HL-60 (cell line): ENCODE results near the gene MBTD1.

ENCODE experiments used
- CTCF ChIP-seq: IDR thresholded peaks from one replicate; pipeline ENCODE4 v1.5.1; 2011; ENCODE audit warnings: low read length, control low read depth, inconsistent platforms; ENCODE audit not compliant: insufficient read depth
- GABPA ChIP-seq: IDR thresholded peaks from 2 replicates; pipeline ENCODE4 v1.6.1; 2012; ENCODE audit warnings: low read depth
- POLR2AphosphoS5 ChIP-seq: IDR thresholded peaks from 2 replicates; pipeline ENCODE4 v1.6.1; 2012; ENCODE audit warnings: low read depth
- REST ChIP-seq: IDR thresholded peaks from 2 replicates; pipeline ENCODE4 v1.6.1; 2012; ENCODE audit warnings: low read depth; ENCODE audit not compliant: insufficient replicate concordance
- SPI1 ChIP-seq: IDR thresholded peaks from 2 replicates; pipeline ENCODE4 v1.6.1; 2012; ENCODE audit warnings: low read depth, mild to moderate bottlenecking, borderline replicate concordance

- no peak for TF ChIP-seq CTCF
- no peak for TF ChIP-seq REST
- no peak for TF ChIP-seq POLR2AphosphoS5
- TF ChIP-seq SPI1 = no peak
- no peak for TF ChIP-seq GABPA
These were observed 15.8 kb downstream of the MBTD1 start for GRCh38 chr17:51244041-51244440.
